Raji (cell line): ENCODE data around the gene MMP14.

Experiments
- POLR2A ChIP-seq: IDR thresholded peaks from 2 replicates; pipeline ENCODE4 v1.6.1; 2011; ENCODE audit warnings: low read depth, low read length, control low read depth; ENCODE audit not compliant: insufficient read depth

The MMP14 gene

DNA sequence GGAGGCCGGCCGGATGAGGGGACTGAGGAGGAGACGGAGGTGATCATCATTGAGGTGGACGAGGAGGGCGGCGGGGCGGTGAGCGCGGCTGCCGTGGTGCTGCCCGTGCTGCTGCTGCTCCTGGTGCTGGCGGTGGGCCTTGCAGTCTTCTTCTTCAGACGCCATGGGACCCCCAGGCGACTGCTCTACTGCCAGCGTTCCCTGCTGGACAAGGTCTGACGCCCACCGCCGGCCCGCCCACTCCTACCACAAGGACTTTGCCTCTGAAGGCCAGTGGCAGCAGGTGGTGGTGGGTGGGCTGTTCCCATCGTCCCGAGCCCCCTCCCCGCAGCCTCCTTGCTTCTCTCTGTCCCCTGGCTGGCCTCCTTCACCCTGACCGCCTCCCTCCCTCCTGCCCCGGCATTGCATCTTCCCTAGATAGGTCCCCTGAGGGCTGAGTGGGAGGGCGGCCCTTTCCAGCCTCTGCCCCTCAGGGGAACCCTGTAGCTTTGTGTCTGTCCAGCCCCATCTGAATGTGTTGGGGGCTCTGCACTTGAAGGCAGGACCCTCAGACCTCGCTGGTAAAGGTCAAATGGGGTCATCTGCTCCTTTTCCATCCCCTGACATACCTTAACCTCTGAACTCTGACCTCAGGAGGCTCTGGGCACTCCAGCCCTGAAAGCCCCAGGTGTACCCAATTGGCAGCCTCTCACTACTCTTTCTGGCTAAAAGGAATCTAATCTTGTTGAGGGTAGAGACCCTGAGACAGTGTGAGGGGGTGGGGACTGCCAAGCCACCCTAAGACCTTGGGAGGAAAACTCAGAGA lies 9.6 kb downstream of the MMP14 start:
- no peak for TF ChIP-seq POLR2A

DNA sequence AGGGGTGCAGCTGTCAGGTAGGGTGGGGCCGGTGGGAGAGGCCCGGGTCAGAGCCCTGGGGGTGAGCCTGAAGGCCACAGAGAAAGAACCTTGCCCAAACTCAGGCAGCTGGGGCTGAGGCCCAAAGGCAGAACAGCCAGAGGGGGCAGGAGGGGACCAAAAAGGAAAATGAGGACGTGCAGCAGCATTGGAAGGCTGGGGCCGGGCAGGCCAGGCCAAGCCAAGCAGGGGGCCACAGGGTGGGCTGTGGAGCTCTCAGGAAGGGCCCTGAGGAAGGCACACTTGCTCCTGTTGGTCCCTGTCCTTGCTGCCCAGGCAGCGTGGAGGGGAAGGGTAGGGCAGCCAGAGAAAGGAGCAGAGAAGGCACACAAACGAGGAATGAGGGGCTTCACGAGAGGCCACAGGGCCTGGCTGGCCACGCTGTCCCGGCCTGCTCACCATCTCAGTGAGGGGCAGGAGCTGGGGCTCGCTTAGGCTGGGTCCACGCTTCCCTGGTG lies 10.5 kb downstream of the MMP14 start:
- no peak for TF ChIP-seq POLR2A

DNA sequence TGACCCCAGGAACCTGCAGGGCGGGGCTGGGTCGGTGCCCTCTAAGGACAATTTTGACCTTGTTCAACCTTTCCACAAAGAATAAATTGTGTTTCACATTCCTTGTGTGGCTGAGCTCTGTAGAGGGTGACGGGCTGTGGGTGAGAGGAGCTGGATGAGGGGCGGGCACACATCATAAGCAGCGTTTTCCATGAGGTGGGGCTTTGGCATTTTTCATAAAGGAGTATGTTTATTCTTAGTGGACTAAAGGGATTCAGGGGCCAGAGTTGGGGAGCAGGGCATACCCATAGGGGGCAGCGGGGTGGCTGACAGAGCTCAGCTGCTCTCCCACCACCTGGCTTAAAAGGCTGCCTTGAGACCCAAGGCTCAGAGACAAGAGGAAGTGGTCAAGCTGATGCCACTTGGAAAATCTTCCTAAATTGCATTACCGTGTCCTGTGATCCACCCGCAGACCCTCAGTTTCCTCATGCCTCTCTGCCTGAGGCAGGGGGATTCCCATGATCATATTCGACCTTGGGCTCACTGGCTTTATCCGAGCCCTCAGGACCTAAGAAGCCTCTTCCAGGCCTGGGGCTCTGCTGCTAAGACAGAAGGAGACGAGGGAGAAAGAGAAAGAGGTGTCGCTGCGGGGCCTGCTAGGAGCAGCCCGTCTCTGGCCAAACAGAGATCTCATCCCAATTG lies 11.4 kb downstream of the MMP14 start:
- TF ChIP-seq POLR2A: no peak

DNA sequence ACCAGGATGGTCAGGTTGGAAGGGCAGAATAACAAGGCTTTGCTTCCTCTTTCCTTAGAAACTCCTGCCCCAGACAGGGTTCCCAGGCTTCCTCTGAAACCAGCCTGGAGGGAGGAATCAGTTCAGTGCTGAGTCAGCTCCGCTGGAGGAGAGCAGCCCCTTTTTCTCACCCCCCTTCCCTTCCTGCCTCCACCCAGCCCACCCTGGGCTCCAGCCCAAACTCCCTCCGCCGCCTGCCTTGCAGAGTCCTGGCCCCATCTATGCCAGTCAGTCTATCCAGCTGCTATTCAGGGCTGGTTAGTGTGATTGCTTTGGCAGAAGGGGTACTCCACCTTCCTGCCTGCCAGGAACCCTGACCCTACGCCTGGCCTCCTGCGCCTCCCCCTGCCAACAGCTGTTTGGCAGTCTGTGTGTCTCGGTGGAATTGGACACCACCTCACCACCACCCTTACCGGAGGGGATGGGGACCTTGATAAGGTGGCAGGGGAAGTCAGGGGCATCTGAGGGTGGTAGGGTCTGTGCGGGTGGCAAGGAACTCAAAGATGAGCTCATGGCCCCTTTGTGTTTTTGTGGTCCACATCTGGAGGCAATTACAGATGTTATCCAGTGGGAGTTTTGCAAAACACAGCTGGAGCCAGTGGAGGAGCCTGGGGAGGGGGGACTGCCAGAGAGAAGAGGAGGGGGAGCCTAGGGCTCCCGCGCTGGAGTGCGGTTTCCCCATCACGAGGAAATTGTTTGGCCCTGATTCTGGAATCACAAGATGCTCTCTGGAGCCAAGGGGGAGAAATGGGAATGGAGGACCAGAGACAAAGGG lies 12.2 kb downstream of the MMP14 start:
- no peak for TF ChIP-seq POLR2A

DNA sequence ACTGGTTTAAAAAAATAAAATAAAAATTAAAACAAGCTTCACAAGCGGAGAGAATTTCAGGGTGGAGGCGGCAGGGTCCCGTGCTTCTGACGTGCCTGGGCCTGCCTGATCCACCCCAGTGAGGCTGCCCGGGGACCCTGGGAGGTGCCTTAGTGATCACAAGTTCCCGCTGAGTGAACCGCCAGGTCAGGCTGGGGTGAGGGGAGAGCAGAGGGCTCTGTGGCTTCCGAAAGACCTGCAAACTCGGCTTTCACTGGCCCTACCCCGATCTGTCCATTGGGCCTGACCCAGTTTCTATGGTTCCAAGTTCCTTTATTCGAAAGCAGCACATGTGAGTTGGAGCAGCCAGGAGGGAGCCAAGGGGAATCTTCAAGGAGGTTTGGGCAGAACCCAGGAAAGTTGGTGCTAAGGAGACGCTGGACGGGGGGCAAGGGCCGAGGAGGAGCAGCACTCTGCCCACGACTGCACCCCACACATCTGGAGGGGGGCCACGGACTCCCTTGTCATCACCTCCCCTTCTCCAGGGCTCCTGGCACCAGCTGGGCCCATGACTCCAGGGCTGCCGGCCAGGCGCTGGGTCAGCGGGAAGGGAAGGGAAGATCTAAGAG lies 12.9 kb downstream of the MMP14 start:
- TF ChIP-seq POLR2A: no peak

DNA sequence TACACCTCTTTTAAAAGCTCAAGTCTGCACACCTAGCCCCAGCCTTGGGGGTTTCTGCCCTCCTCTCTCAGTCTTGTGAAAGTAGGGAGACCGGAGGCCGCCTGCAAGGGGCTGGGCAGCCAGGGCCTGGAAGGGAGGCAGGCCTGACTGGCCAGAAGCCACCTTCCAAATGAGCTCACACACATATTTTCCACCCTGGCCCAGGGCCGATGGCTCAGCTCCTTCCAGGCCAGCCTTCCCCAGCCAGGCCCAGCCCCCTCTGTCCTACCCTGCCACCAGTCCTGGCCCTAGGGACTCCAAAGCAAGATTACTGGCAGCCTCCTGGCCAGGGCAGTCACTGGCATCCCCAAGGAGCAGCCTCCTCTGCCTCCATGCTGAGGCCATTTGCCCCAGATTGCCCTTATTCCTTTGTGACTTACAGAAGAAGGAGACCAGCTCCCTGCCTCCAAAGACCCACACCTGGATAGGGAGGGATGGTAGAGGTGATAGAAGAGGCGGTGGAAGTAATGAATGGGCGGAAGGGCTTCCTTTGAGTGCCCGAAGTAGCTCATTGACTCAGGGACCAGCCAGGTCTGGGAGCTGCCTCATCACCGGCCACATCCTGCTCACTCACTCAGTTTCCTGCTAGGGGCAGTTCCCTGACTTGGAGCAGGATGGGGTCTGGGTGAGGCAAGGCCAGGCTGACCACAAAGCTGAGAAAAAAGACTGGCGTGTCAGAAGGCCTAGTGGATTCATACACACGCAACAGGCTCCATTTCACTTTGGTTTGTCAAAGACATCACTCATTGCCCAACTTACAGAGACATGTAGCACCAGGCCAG lies 14.8 kb downstream of the MMP14 start:
- TF ChIP-seq POLR2A: no peak

DNA sequence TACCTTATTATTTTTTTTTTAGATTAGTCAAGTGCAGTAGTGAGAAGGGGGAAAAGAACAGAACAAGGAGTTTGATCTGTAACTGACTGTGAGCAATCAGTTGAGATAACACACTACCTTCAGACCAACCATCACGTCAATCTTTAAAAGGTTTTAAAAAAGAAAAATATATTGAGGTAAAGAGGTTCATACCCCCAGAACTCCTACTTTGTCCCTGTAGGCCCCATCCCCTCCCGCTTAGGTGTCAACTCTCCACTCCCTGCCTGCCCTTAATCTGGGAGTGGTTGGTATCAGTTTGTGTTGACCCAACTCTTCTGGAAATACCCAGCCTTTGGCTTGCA lies 16.2 kb downstream of the MMP14 start:
- TF ChIP-seq POLR2A: no peak

DNA sequence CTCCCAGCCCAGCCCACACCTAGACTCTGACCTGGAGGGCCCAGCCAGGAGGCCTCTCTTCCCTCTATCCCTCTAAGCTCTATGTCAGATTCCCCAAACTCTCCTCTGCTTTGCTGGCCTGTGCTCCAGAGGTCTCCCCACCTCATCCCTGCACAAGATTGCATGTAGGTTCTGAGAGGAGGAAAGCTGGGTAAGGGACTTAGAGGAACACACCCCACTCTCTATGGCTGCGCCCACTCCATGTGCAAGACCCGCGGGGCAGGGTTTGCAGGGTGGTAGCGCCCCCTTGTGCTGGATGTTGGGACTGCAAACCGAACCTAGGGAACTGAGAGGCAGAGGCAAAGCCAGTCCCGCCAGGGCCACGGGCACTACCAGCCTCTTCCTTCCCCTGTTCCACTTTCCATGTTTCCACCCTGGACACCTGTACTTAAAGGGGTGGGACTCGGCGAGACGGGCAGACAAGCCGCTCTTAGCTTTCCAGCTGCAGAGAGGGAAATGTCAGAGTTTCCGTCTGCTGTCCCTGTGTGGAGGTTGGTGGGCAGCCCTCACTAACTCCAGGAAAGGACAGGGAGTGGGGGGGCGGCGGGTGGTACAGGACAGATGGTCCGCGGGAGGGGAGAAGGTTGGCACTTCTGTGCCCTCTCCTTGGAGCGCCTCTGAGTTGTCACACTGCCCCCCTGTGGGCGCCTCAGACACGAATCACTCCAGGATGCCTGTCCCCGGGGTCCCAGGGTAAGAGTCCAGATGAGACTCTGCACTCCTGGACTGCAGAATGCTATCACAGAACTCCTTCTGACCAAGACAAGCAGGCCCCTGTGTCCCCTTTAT lies 16.8 kb downstream of the MMP14 start:
- no peak for TF ChIP-seq POLR2A

DNA sequence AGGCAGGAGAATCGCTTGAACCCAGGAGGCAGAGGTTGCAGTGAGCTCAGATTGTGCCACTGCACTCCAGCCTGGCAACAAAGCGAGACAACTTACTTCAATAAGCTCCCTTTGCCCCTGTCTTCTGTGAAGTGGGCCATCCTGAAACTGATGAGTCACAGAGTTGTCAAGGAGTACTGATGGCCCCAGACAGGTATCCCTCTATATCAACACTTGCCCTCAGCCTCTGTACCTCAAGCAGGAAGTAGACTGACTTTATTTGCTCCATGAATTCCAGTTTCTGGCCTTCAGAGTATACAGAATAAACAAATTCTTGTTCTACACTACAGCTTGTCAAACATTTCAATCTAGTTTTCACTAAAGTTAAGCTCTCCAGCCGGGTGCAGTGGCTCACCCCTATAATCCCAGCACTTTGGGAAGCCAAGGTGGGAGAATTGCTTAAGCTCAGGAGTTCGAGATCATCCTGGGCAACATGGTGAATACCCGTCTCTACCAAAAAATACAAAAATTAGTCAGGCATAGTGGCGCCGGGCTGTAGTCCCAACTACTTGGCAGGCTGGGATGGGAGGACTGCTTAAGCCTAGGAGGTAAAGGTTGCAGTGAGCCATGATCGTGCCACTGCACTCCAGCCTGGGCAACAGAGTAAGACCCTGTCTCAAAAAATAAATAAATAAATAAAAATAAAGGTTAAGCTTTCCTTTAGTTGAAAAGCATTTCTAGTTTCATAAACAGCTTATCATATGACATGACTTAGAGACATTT lies 18.8 kb downstream of the MMP14 start:
- TF ChIP-seq POLR2A: no peak

DNA sequence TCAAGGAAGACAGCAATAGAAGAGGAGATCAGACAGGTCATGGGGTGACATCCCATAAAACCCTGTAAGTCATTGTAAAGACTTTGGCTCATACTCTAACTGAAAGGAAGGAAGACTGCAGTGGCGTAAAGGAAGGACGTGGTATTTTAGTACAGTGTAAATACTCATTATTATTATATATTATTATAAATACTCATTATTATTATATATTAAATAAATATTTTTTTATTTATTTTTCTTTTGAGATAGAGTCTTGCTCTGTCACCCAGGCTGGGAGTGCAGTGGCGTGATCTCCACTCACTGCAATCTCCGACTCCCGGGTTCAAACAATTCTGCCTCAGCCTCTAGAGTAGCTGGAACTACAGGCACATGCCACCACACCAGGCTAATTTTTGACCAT lies 20.0 kb downstream of the MMP14 start:
- TF ChIP-seq POLR2A: no peak

DNA sequence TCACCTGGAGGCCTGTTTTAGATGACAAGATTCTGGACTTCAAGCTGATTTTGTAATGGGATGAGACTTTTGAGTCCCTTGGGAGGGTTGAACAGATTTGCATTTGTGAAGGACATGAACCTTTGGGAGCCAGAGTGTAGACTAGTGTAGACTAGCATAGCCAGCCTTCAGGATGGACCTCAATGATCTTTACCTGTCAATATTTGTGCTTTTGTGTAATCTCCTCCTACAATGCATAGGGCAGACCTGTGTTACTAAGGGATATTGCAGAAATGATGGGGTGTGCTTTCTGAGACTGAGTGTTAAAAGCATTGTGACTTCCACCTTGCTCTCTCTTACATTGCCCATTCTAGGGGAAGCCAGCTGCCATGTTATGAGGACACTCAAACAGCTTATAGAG lies 25.3 kb downstream of the MMP14 start:
- no peak for TF ChIP-seq POLR2A

DNA sequence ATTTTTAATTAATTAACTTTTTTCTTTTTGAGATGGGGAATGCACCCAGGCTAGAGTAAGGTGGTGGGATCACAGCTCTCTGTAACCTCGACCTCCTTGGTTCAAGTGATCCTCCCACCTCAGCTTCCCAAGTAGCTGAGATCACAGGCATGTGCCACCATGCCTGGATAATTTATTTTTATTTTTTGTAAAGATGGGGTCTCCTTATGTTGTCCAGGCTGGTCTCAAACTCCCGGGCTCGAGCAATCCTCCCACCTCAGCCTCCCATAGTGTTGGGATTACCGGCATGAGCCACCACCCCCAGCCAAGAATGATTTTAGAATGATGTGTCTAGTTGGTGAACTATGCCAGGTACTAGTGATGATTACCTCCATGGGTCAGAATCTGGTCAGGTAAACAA lies 28.6 kb downstream of the MMP14 start:
- TF ChIP-seq POLR2A: no peak
